ENCODE results near the gene SKP2.
"Not testable (repeated sequence)": the region's sequence is repeated elsewhere in the genome, so short reads cannot be mapped to it uniquely, and the experiment has no call there.

The SKP2 gene

GRCh38 chr5:36151434-36152323 is at the start of gene SKP2, which contains the start of gene LMBRD2:
Gene SKP2, plus strand, starts transcription at chr5:36152111. Its CDS starts 152 bp downstream, at chr5:36152263.
Gene LMBRD2, minus strand, starts transcription at chr5:36151887. Its CDS starts 8,538 bp downstream, at chr5:36143349.
- TF ChIP-seq CTCF (IDR thresholded peaks at IDR 0.05; ENCODE audit: control insufficient read depth, insufficient read depth, low read depth, low read length, missing control alignments): no peak
- peak; percentile 87 for DNase-seq (ENCODE audit: low read depth)
- H3K4me3 ChIP-seq (ENCODE audit: control insufficient read depth, low read depth, low read length): peak within 1 kb of the TSS; percentile 96

DNA sequence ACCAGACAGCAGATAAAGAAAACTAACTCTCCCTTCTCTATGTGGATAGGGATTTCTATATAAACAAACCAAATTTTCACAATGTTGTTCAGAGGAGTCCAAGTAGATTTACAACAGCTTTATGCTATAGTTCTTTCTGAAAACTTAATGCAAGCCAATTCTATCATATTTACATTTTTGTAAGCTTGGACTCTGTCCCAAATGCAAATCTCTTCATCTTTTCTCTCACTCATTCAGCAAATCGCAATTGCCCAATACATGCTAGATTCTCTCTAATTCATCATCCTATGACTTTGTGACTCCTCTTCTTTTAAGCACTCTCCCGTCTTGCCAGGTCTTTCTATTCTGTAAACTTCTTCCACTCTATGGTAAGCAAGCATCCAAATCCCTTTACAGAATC is 46.1 kb upstream of the SKP2 start:
- TF ChIP-seq CTCF (IDR thresholded peaks at IDR 0.05; ENCODE audit: control insufficient read depth, insufficient read depth, low read depth, low read length, missing control alignments): no peak
- no peak for DNase-seq (ENCODE audit: low read depth)
- H3K4me3 ChIP-seq (ENCODE audit: control insufficient read depth, low read depth, low read length): no peak overlapping the region

GRCh38 chr5:36108758-36109460 is 43.0 kb upstream of the SKP2 start:
- no peak for DNase-seq (ENCODE audit: low read depth)
- TF ChIP-seq CTCF (IDR thresholded peaks at IDR 0.05; ENCODE audit: control insufficient read depth, insufficient read depth, low read depth, low read length, missing control alignments): no peak
- H3K4me3 ChIP-seq (ENCODE audit: control insufficient read depth, low read depth, low read length): no peak overlapping the region

DNA sequence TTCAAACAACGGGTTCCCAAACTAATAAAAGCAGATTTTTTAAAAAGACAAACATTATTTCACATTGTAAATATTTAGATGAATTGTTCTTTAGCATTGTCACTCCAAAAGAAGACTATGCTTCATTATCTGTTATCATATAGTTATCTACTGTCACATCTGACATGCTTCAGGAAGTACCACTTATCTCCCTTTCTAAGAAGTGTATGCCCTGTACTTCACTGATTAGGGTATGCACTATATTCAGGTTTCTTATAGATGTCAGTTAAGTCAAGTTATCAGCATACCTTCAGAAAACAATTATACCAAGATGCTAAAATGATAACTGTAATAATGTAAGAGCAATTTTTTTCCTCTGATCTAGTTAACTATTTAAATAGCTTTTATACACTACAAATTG is 40.7 kb upstream of the SKP2 start:
- TF ChIP-seq CTCF (IDR thresholded peaks at IDR 0.05; ENCODE audit: control insufficient read depth, insufficient read depth, low read depth, low read length, missing control alignments): no peak
- no peak overlapping the region for H3K4me3 ChIP-seq (ENCODE audit: control insufficient read depth, low read depth, low read length)

GRCh38 chr5:36125868-36126267 is 26.0 kb upstream of the SKP2 start:
- no peak for TF ChIP-seq CTCF (IDR thresholded peaks at IDR 0.05; ENCODE audit: control insufficient read depth, insufficient read depth, low read depth, low read length, missing control alignments)
- DNase-seq (ENCODE audit: low read depth): no peak
- no peak overlapping the region for H3K4me3 ChIP-seq (ENCODE audit: control insufficient read depth, low read depth, low read length)

More for the DNA sequence above, 40.7 kb upstream of the SKP2 start:
- DNase-seq (ENCODE audit: low read depth): no peak

DNA sequence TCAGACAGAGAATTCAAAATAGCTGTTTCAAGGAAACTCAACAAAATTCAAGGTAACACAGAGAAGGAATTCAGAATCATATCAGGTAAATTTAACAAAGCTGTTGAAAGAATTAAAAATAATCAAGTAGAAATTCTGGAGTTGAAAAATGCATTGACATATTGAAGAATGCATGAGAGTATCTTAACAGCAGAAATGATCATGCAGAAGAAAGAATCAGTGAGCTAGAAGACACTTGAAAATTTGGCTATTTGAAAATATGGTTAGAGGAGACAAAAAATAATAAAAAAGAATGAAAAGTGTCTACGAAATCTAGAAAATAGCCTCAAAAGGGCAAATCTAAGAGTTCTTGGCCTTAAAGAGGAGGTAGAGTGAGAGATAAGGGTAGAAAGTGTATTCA is 23.1 kb upstream of the SKP2 start:
- H3K4me3 ChIP-seq (ENCODE audit: control insufficient read depth, low read depth, low read length): no peak overlapping the region
- TF ChIP-seq CTCF (IDR thresholded peaks at IDR 0.05; ENCODE audit: control insufficient read depth, insufficient read depth, low read depth, low read length, missing control alignments): no peak
- DNase-seq (ENCODE audit: low read depth): no peak

- not testable (repeated sequence) for H3K4me3 ChIP-seq (ENCODE audit: control insufficient read depth, low read depth, low read length); DNase-seq (ENCODE audit: low read depth)
Observed at GRCh38 chr5:36129666-36130065, 22.2 kb upstream of the SKP2 start.

DNA sequence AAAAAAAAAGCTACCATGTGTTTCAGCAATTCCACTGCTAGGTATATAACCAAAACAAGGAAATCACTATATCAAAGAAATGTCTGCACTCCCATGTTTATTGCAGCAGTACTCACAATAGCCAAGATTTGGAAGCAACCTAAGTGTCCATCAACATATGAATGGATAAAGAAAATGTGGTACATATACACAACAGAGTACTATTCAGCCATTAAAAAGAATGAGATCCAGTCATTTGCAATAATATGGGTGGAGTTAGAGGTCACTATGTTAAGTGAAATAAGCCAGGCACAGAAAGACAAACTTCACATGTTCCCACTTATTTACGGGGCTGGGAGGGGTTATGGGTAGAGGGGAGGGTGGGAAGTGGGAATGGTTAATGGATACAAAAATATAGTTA is 18.9 kb upstream of the SKP2 start:
- DNase-seq (ENCODE audit: low read depth); H3K4me3 ChIP-seq (ENCODE audit: control insufficient read depth, low read depth, low read length): not testable (repeated sequence)

Measured in AG09309 (cell line).